ENCODE measurements around the gene CD74.

Gene CD74

GRCh38 chr5:150384701-150385100 lies 28.0 kb downstream of the CD74 start:
- DNase-seq (ENCODE audit: extremely low read depth, insufficient read length): no peak
- no peak for TF ChIP-seq CTCF (IDR thresholded peaks at IDR 0.05; ENCODE audit: insufficient read depth, low read length, poor library complexity, severe bottlenecking)
- Histone ChIP-seq H3K36me3 (ENCODE audit: control insufficient read depth, insufficient read depth, low read length) (peaks cover 55% of the 10 kb centered on the region), H3K4me3 (replicated peaks; ENCODE audit: low read depth, low read length) (no peak overlapping the region), H3K27me3 (replicated peaks; ENCODE audit: control insufficient read depth, insufficient read depth, low read length) (no peaks in the 10 kb centered on the region)

GRCh38 chr5:150377964-150378694 lies 34.6 kb downstream of the CD74 start:
- Histone ChIP-seq H3K4me3 (replicated peaks; ENCODE audit: low read depth, low read length) (no peak overlapping the region), H3K27me3 (replicated peaks; ENCODE audit: control insufficient read depth, insufficient read depth, low read length) (no peaks in the 10 kb centered on the region), H3K36me3 (ENCODE audit: control insufficient read depth, insufficient read depth, low read length) (peaks cover 62% of the 10 kb centered on the region)
- DNase-seq (ENCODE audit: extremely low read depth, insufficient read length): no peak
- TF ChIP-seq CTCF (IDR thresholded peaks at IDR 0.05; ENCODE audit: insufficient read depth, low read length, poor library complexity, severe bottlenecking): no peak

- H3K36me3 ChIP-seq (ENCODE audit: control insufficient read depth, insufficient read depth, low read length): peaks cover 62% of the 10 kb centered on the region
- no peak for DNase-seq (ENCODE audit: extremely low read depth, insufficient read length)
- H3K27me3 ChIP-seq (replicated peaks; ENCODE audit: control insufficient read depth, insufficient read depth, low read length): no peaks in the 10 kb centered on the region
- TF ChIP-seq CTCF (IDR thresholded peaks at IDR 0.05; ENCODE audit: insufficient read depth, low read length, poor library complexity, severe bottlenecking): no peak
- H3K4me3 ChIP-seq (replicated peaks; ENCODE audit: low read depth, low read length): no peak overlapping the region
These were observed 35.6 kb downstream of the CD74 start for GRCh38 chr5:150376799-150377771.

GRCh38 chr5:150374651-150375050 lies 38.1 kb downstream of the CD74 start:
- Histone ChIP-seq H3K4me3 (replicated peaks; ENCODE audit: low read depth, low read length) (no peak overlapping the region), H3K36me3 (ENCODE audit: control insufficient read depth, insufficient read depth, low read length) (peaks cover 68% of the 10 kb centered on the region), H3K27me3 (replicated peaks; ENCODE audit: control insufficient read depth, insufficient read depth, low read length) (no peaks in the 10 kb centered on the region)
- DNase-seq (ENCODE audit: extremely low read depth, insufficient read length): no peak
- TF ChIP-seq CTCF (IDR thresholded peaks at IDR 0.05; ENCODE audit: insufficient read depth, low read length, poor library complexity, severe bottlenecking): no peak

- Histone ChIP-seq H3K4me3 (replicated peaks; ENCODE audit: low read depth, low read length) (no peak overlapping the region), H3K27me3 (replicated peaks; ENCODE audit: control insufficient read depth, insufficient read depth, low read length) (no peaks in the 10 kb centered on the region), H3K36me3 (ENCODE audit: control insufficient read depth, insufficient read depth, low read length) (peaks cover 71% of the 10 kb centered on the region)
- no peak for TF ChIP-seq CTCF (IDR thresholded peaks at IDR 0.05; ENCODE audit: insufficient read depth, low read length, poor library complexity, severe bottlenecking)
- no peak for DNase-seq (ENCODE audit: extremely low read depth, insufficient read length)
These were observed 40.1 kb downstream of the CD74 start for GRCh38 chr5:150372639-150373038.
